ACC112 (cell line): ENCODE data around the gene PRICKLE4.
"Not testable (repeated sequence)": the region's sequence is repeated elsewhere in the genome, so short reads cannot be mapped to it uniquely, and the experiment has no call there.

ENCODE experiments used
- H2AFZ ChIP-seq: fragments of 200-600 bp; sonication (generic); one replicate; pipeline ENCODE4 v1.6.0; 2017; ENCODE audit warnings: antibody characterized with exemption, low read length; ENCODE audit not compliant: unreplicated experiment
- H3K27ac ChIP-seq: fragments of 200-600 bp; sonication (generic); 2 replicates; pipeline ENCODE4 v1.5.1; 2014; ENCODE audit warnings: low read depth, mild to moderate bottlenecking, antibody characterized with exemption, low read length, moderate library complexity
- H3K27me3 ChIP-seq: fragments of 200-600 bp; sonication (generic); 2 replicates; pipeline ENCODE4 v1.6.1; 2014; ENCODE audit warnings: mild to moderate bottlenecking, antibody characterized with exemption, low read length, moderate library complexity, mixed read lengths; ENCODE audit not compliant: insufficient read depth
- H3K36me3 ChIP-seq: fragments of 200-600 bp; sonication (generic); 2 replicates; pipeline ENCODE4 v1.6.1; 2016; ENCODE audit warnings: mild to moderate bottlenecking, antibody characterized with exemption, low read length, moderate library complexity, mixed read lengths; ENCODE audit not compliant: insufficient read depth
- H3K4me1 ChIP-seq: fragments of 200-600 bp; sonication (generic); one replicate; pipeline ENCODE4 v1.6.1; 2016; ENCODE audit warnings: low read length, mixed read lengths; ENCODE audit not compliant: insufficient read depth, unreplicated experiment, control insufficient read depth
- H3K4me3 ChIP-seq: fragments of 200-600 bp; sonication (generic); 2 replicates; pipeline ENCODE4 v1.5.1; 2014; ENCODE audit warnings: mild to moderate bottlenecking, low read depth, low read length
- H3K79me2 ChIP-seq: fragments of 200-600 bp; sonication (generic); one replicate; pipeline ENCODE4 v1.6.0; 2016; ENCODE audit warnings: low read length; ENCODE audit not compliant: control insufficient read depth, unreplicated experiment, insufficient read depth

PRICKLE4 gene

GRCh38 chr6:41805830-41806774 is 25.5 kb downstream of the PRICKLE4 start:
- Histone ChIP-seq H3K4me3 (no peak overlapping the region), H3K4me1 (no peaks in the 10 kb centered on the region), H3K27me3 (no peaks in the 10 kb centered on the region), H3K27ac (no peak overlapping the region), H3K79me2 (no peaks in the 10 kb centered on the region), H2AFZ (no peak overlapping the region), H3K36me3 (no peaks in the 10 kb centered on the region)

- no peaks in the 10 kb centered on the region for H3K4me1 ChIP-seq
- H3K79me2 ChIP-seq: no peaks in the 10 kb centered on the region
- H2AFZ ChIP-seq: no peak overlapping the region
- no peaks in the 10 kb centered on the region for H3K27me3 ChIP-seq
- H3K36me3 ChIP-seq: no peaks in the 10 kb centered on the region
- no peak overlapping the region for H3K27ac ChIP-seq
- no peak overlapping the region for H3K4me3 ChIP-seq
Observed at GRCh38 chr6:41811095-41811494, 30.5 kb downstream of the PRICKLE4 start.

- H2AFZ ChIP-seq, H3K27me3 ChIP-seq, H3K79me2 ChIP-seq, H3K27ac ChIP-seq, H3K4me3 ChIP-seq, H3K36me3 ChIP-seq, H3K4me1 ChIP-seq: not testable (repeated sequence)
Observed at GRCh38 chr6:41811946-41812345, 31.4 kb downstream of the PRICKLE4 start.

GRCh38 chr6:41813469-41813868 is 32.9 kb downstream of the PRICKLE4 start:
- no peak overlapping the region for H2AFZ ChIP-seq
- H3K4me1 ChIP-seq: no peaks in the 10 kb centered on the region
- H3K4me3 ChIP-seq: no peak overlapping the region
- H3K27me3 ChIP-seq: no peaks in the 10 kb centered on the region
- H3K79me2 ChIP-seq: no peaks in the 10 kb centered on the region
- H3K27ac ChIP-seq: no peak overlapping the region
- H3K36me3 ChIP-seq: no peaks in the 10 kb centered on the region

GRCh38 chr6:41813956-41814355 is 33.4 kb downstream of the PRICKLE4 start:
- Histone ChIP-seq H3K36me3 (no peaks in the 10 kb centered on the region), H3K4me3 (no peak overlapping the region), H2AFZ (no peak overlapping the region), H3K27ac (no peak overlapping the region), H3K27me3 (no peaks in the 10 kb centered on the region), H3K79me2 (no peaks in the 10 kb centered on the region), H3K4me1 (no peaks in the 10 kb centered on the region)

- no peak overlapping the region for H3K27ac ChIP-seq
- H3K4me3 ChIP-seq: no peak overlapping the region
- H3K27me3 ChIP-seq: no peaks in the 10 kb centered on the region
- no peaks in the 10 kb centered on the region for H3K79me2 ChIP-seq
- H2AFZ ChIP-seq: no peak overlapping the region
- no peaks in the 10 kb centered on the region for H3K4me1 ChIP-seq
- no peaks in the 10 kb centered on the region for H3K36me3 ChIP-seq
Observed at GRCh38 chr6:41814629-41815028, 34.0 kb downstream of the PRICKLE4 start.

GRCh38 chr6:41815587-41815986 is 35.0 kb downstream of the PRICKLE4 start:
- Histone ChIP-seq H3K4me3 (no peak overlapping the region), H3K4me1 (no peaks in the 10 kb centered on the region), H2AFZ (no peak overlapping the region), H3K27ac (no peak overlapping the region), H3K36me3 (no peaks in the 10 kb centered on the region), H3K27me3 (no peaks in the 10 kb centered on the region), H3K79me2 (no peaks in the 10 kb centered on the region)

GRCh38 chr6:41818271-41819054 is 37.9 kb downstream of the PRICKLE4 start:
- Histone ChIP-seq H3K4me1 (no peaks in the 10 kb centered on the region), H3K4me3 (no peak overlapping the region), H2AFZ (no peak overlapping the region)

GRCh38 chr6:41821266-41821665 is 40.7 kb downstream of the PRICKLE4 start:
- Histone ChIP-seq H2AFZ (no peak overlapping the region), H3K79me2 (no peaks in the 10 kb centered on the region), H3K36me3 (no peaks in the 10 kb centered on the region), H3K27ac (no peak overlapping the region), H3K27me3 (no peaks in the 10 kb centered on the region), H3K4me1 (no peaks in the 10 kb centered on the region), H3K4me3 (no peak overlapping the region)

More at GRCh38 chr6:41818271-41819054, 37.9 kb downstream of the PRICKLE4 start:
- no peaks in the 10 kb centered on the region for H3K27me3 ChIP-seq
- no peak overlapping the region for H3K27ac ChIP-seq
- H3K79me2 ChIP-seq: no peaks in the 10 kb centered on the region
- no peaks in the 10 kb centered on the region for H3K36me3 ChIP-seq

GRCh38 chr6:41822021-41822420 is 41.4 kb downstream of the PRICKLE4 start:
- Histone ChIP-seq H2AFZ (no peak overlapping the region), H3K27ac (no peak overlapping the region), H3K36me3 (no peaks in the 10 kb centered on the region), H3K4me1 (no peaks in the 10 kb centered on the region), H3K4me3 (no peak overlapping the region), H3K27me3 (no peaks in the 10 kb centered on the region), H3K79me2 (no peaks in the 10 kb centered on the region)
